Brain microvascular endothelial cell (primary cell): Measurements from ENCODE around the gene CST9L.

ENCODE experiments used
- DNase-seq: peaks from one replicate; pipeline ENCODE4 v3.0.0-alpha.2; 2020
- H3K27ac ChIP-seq: fragments of 250-450 bp; sonication (Bioruptor Pico); 2 replicates; pipeline ENCODE4 v1.5.1; 2020; ENCODE audit warnings: mild to moderate bottlenecking, moderate library complexity
- H3K27me3 ChIP-seq: fragments of 250-450 bp; sonication (Bioruptor Pico); replicated peaks from 2 replicates; pipeline ENCODE4 v1.5.1; 2020; ENCODE audit warnings: mild to moderate bottlenecking
- H3K36me3 ChIP-seq: fragments of 250-450 bp; sonication (Bioruptor Pico); replicated peaks from 2 replicates; pipeline ENCODE4 v1.5.1; 2020; ENCODE audit warnings: mild to moderate bottlenecking
- H3K4me3 ChIP-seq: 2 replicates; pipeline ENCODE4 v1.5.1; 2011; ENCODE audit warnings: low read depth, mild to moderate bottlenecking, control low read depth, low read length, moderate library complexity
- CTCF ChIP-seq: IDR thresholded peaks from 2 replicates; pipeline ENCODE4 v1.5.1; 2011; ENCODE audit warnings: low read depth, mild to moderate bottlenecking, moderate library complexity, low read length, control low read depth, inconsistent platforms; ENCODE audit errors: missing control alignments
- in situ Hi-C: cut with HindIII; loops from 2 replicates; pipeline ENCODE4 v1.10.0; 2017; ENCODE audit warnings: low sequenced_read_pairs, low pct_ligation_motif_present

CST9L gene

GRCh38 chr20:23568320-23568970 is at the start of gene CST9L:
Gene CST9L (minus strand): TSS chr20:23568484. CDS start chr20:23568450, 34 bp downstream.
- H3K4me3 ChIP-seq: no peak within 1 kb of the TSS
- no peak within 1 kb of the TSS for H3K27ac ChIP-seq
- H3K27me3 ChIP-seq: no peaks in the 10 kb centered on the region
- in situ Hi-C loops: no loop called here
- TF ChIP-seq CTCF: no peak
- DNase-seq: no peak
- no peaks in the 10 kb centered on the region for H3K36me3 ChIP-seq

GRCh38 chr20:23614163-23614562 is 45.9 kb upstream of the CST9L start:
- no peak overlapping the region for H3K27ac ChIP-seq
- no peak overlapping the region for H3K4me3 ChIP-seq
- no peak for DNase-seq
- no peak for TF ChIP-seq CTCF
- in situ Hi-C loops: no loop called here
- no peaks in the 10 kb centered on the region for H3K36me3 ChIP-seq
- no peaks in the 10 kb centered on the region for H3K27me3 ChIP-seq

GRCh38 chr20:23613676-23614075 is 45.4 kb upstream of the CST9L start:
- no peak for DNase-seq
- Histone ChIP-seq H3K36me3 (no peaks in the 10 kb centered on the region), H3K27me3 (no peaks in the 10 kb centered on the region), H3K4me3 (no peak overlapping the region), H3K27ac (no peak overlapping the region)
- no peak for TF ChIP-seq CTCF
- in situ Hi-C loops: no loop called here

GRCh38 chr20:23612396-23612795 is 44.1 kb upstream of the CST9L start:
- Histone ChIP-seq H3K4me3 (no peak overlapping the region), H3K27ac (no peak overlapping the region), H3K36me3 (no peaks in the 10 kb centered on the region), H3K27me3 (no peaks in the 10 kb centered on the region)
- no peak for DNase-seq
- TF ChIP-seq CTCF: no peak
- in situ Hi-C loops: no loop called here

- no peaks in the 10 kb centered on the region for H3K27me3 ChIP-seq
- in situ Hi-C loops: no loop called here
- no peaks in the 10 kb centered on the region for H3K36me3 ChIP-seq
- H3K4me3 ChIP-seq: no peak overlapping the region
- no peak for TF ChIP-seq CTCF
- DNase-seq: no peak
- H3K27ac ChIP-seq: no peak overlapping the region
Observed at GRCh38 chr20:23609486-23610109, 41.3 kb upstream of the CST9L start.
